ENCODE results near the gene PDE4D. TPM values are rescaled to one million over a fixed set of nuclear protein-coding genes. Genes with fewer than 3 reads are reported as not detected.

Gene PDE4D
- total and polyA plus RNA-seq, 2 donors (not counting 3 experiments of a cell fraction or from before 2014, with no cell fraction given), result 34.5 to 51.2 TPM

- DNase-seq (ENCODE audit: low read depth, low spot score) (no peak), FAIRE-seq (no peak)
- Histone ChIP-seq H3K36me3 (ENCODE audit: control insufficient read depth in 2 of 2, extremely low read depth in 1 of 2, insufficient read depth in 2 of 2, low read length in 2 of 2) (peaks cover 0 to 3% of the 10 kb centered on the region in 2 experiments), H3K9me3 (replicated peaks; ENCODE audit: control insufficient read depth, insufficient read depth, low read length) (no peaks in the 10 kb centered on the region), H2AFZ (ENCODE audit: low read depth, low read length) (no peak overlapping the region), H3K4me2 (ENCODE audit: insufficient read depth, low read length) (no peak overlapping the region), H3K27ac (ENCODE audit: insufficient read depth, low read depth, low read length) (no peak overlapping the region), H3K4me3 (replicated peaks in 1 of 3; ENCODE audit: insufficient read depth in 1 of 3, low read depth in 1 of 3, low read length in 3 of 3) (no peak overlapping the region), H3K9ac (replicated peaks; ENCODE audit: extremely low read depth, insufficient read depth, low read length) (no peak overlapping the region), H3K27me3 (ENCODE audit: control insufficient read depth in 2 of 2, insufficient read depth in 2 of 2, low read length in 2 of 2) (no peaks in the 10 kb centered on the region), H3K4me1 (ENCODE audit: control insufficient read depth, extremely low read depth, insufficient read depth, low read length) (no peaks in the 10 kb centered on the region), H4K20me1 (replicated peaks; ENCODE audit: control insufficient read depth, extremely low read depth, insufficient read depth, low read length) (no peaks in the 10 kb centered on the region), H3K79me2 (ENCODE audit: control insufficient read depth, insufficient read depth, low read length) (no peaks in the 10 kb centered on the region), H3K9me1 (replicated peaks; ENCODE audit: control insufficient read depth, extremely low read depth, insufficient read depth, low read length) (no peaks in the 10 kb centered on the region)
- dilution Hi-C loops (cut with MboI; ENCODE audit: extremely low pct_ligation_motif_present, low sequenced_read_pairs) (no loop called here), intact Hi-C loops (cut with micrococcal nuclease) (no loop called here)
- no TSS peak for BruUV-seq (replicated peaks)
- CTCF ChIA-PET, result interaction anchor here (1.1 to 3.7 kb wide), 3 partner anchors 11 to 286 kb away, joined by 3 to 17 read pairs (median 3); no protein-coding TSS in a partner anchor
- TF ChIP-seq GATA2 (IDR thresholded peaks at IDR 0.05; ENCODE audit: insufficient read depth, insufficient read length, low read depth, low read length), result no peak
- no peak for TF ChIP-seq EZH2 (IDR thresholded peaks at IDR 0.05; ENCODE audit: borderline replicate concordance, low read depth, low read length, severe bottlenecking)
- no peak for TF ChIP-seq FOS (IDR thresholded peaks at IDR 0.05; ENCODE audit: borderline replicate concordance, insufficient read depth, low read length)
- no peak for TF ChIP-seq CTCF (IDR thresholded peaks at IDR 0.05; ENCODE audit: extremely low read depth in 1 of 2, insufficient read depth in 1 of 2, low read depth in 1 of 2, low read length in 2 of 2)
- TF ChIP-seq POLR2AphosphoS5 (IDR thresholded peaks at IDR 0.05; ENCODE audit: insufficient read depth, low read depth, low read length), result no peak
- POLR2A ChIA-PET, result no interaction called here
These were observed 715.9 kb downstream of the PDE4D start for GRCh38 chr5:59177644-59178043.

Measured in endothelial cell of umbilical vein (primary cell).